ENCODE measurements around the gene CRIP2.

CRIP2 gene

GRCh38 chr14:105444859-105445258, 29.8 kb upstream of the CRIP2 start:
- DNase-seq (ENCODE audit: low read depth), result no peak

- DNase-seq (ENCODE audit: low read depth), result no peak
Measured at GRCh38 chr14:105445290-105445689, 29.3 kb upstream of the CRIP2 start.

- no peak for DNase-seq (ENCODE audit: low read depth)
Measured at GRCh38 chr14:105445901-105446845, 28.4 kb upstream of the CRIP2 start.

GRCh38 chr14:105446971-105447370, 27.6 kb upstream of the CRIP2 start:
- no peak for DNase-seq (ENCODE audit: low read depth)

GRCh38 chr14:105447651-105448640, 26.7 kb upstream of the CRIP2 start:
- DNase-seq (ENCODE audit: low read depth), result no peak

GRCh38 chr14:105448706-105449111, 25.9 kb upstream of the CRIP2 start:
- DNase-seq (ENCODE audit: low read depth), result peak; percentile 59

GRCh38 chr14:105449276-105450122, 25.1 kb upstream of the CRIP2 start:
- DNase-seq (ENCODE audit: low read depth), result no peak

- no peak for DNase-seq (ENCODE audit: low read depth)
Measured at GRCh38 chr14:105450123-105450505, 24.5 kb upstream of the CRIP2 start.

GRCh38 chr14:105450864-105451720, 23.5 kb upstream of the CRIP2 start:
- no peak for DNase-seq (ENCODE audit: low read depth)

GRCh38 chr14:105452963-105453362, 21.7 kb upstream of the CRIP2 start:
- DNase-seq (ENCODE audit: low read depth), result no peak

GRCh38 chr14:105453847-105454246, 20.8 kb upstream of the CRIP2 start:
- DNase-seq (ENCODE audit: low read depth), result no peak

GRCh38 chr14:105455086-105455640, 19.5 kb upstream of the CRIP2 start:
- no peak for DNase-seq (ENCODE audit: low read depth)

- no peak for DNase-seq (ENCODE audit: low read depth)
Measured at GRCh38 chr14:105455766-105456660, 18.6 kb upstream of the CRIP2 start.

- no peak for DNase-seq (ENCODE audit: low read depth)
Measured at GRCh38 chr14:105456736-105457617, 17.6 kb upstream of the CRIP2 start.

GRCh38 chr14:105458010-105458409, 16.6 kb upstream of the CRIP2 start:
- DNase-seq (ENCODE audit: low read depth), result no peak

GRCh38 chr14:105458571-105458970, 16.1 kb upstream of the CRIP2 start:
- no peak for DNase-seq (ENCODE audit: low read depth)

- no peak for DNase-seq (ENCODE audit: low read depth)
Measured at GRCh38 chr14:105460116-105460515, 14.5 kb upstream of the CRIP2 start.

- DNase-seq (ENCODE audit: low read depth), result no peak
Measured at GRCh38 chr14:105460616-105461015, 14.0 kb upstream of the CRIP2 start.

Measured in T follicular helper cell (primary cell).